ENCODE data around the gene LHB.
A peak's percentile ranks its signal among the peaks of the same experiment; 100 is the strongest.

LHB gene

GRCh38 chr19:48975947-48976847 lies 40.7 kb downstream of the LHB start:
- DNase-seq (ENCODE audit: low read depth) = peak; percentile 42

DNA sequence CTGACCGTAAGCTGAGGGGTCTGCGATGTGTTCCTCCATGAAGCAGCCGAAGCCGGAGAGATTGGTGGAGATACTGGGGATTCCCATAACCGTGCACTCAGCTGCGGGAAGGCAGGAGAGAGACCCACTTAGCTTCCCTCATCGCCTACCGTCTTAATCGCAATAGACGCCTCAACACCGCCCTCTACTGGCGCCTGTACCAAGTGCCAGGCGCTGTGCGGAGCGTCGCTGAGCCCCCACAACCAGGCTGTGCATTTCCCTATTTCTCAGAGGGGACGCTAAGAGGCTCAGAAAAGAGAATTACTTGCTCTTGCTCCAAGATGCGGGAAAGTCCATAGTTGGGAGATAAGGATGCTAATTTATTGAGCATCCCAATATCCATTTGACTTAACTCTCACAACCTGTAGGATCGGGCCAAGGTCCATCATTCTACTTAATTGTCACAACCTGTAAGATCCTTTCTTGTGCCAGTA lies 45.9 kb downstream of the LHB start:
- DNase-seq (ENCODE audit: low read depth) = peak; percentile 76

- DNase-seq (ENCODE audit: low read depth) = no peak
Measured at GRCh38 chr19:48970139-48970766, 46.6 kb downstream of the LHB start.

DNA sequence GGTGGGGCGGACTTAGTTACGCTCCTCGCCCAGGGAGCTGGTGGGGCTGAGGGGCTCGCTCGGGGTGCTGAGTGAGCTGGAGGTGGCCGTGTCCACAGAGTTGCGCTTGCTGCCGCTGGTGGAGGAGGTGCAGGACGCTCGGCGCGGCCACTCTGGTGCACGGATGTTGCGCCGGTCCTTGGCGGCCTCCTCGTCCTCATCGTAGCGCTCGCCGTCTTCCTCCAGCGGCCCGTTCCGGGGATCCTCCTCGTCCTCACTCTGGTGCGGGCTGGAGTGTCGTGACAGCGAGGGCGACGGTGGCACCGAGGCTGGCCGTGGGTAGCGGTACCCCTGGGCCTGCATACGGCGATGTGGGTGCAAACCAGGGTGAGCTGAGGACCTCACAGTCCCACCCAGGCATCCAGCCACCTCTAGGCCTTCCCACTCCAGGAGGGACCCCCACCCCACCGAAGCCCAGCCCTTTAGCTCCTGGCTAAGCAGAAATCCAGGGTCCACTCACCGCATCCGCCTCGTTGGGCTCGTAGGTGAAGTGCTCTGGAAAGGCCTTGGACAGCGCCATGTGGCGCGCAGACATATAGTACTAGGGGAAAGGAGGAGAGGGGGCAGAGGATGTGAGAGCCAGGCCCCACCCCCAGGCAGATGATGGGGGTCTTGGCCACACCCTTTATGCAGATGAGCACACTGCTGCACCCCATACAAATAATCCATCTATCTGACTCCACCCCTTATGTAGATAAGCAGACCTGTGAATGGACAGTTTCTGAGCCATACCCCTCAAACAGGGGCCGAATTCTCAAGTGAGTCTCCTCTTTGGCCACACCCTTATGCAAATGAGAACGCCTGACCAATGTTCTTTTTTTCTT lies 47.4 kb downstream of the LHB start:
- peak; percentile 46 for DNase-seq (ENCODE audit: low read depth)

DNA sequence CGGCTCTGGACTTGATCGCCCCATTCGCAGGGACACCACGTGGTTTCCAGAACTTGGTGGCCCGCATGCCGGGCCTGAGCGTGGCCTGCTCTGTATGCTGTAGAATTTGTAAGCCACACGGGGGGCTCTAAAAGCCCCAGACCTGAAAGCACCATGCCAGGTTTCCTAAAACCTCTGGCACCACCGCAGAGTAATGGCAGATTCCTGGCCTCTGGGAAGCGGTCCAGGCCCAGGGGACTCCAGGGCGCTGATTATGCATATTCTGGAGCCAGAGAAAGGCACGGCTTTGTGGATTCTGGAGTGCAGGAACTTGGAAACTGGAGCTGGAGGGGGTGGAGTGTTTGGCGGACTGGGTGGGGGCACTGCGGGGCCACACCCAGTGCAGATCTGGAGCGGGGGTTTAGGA lies 48.1 kb downstream of the LHB start:
- DNase-seq (ENCODE audit: low read depth) = no peak

- DNase-seq (ENCODE audit: low read depth) = peak; percentile 57
Measured at GRCh38 chr19:48968179-48968661, 48.7 kb downstream of the LHB start.

GRCh38 chr19:48967346-48968178 lies 49.3 kb downstream of the LHB start:
- DNase-seq (ENCODE audit: low read depth) = peak; percentile 68

- no peak for DNase-seq (ENCODE audit: low read depth)
Measured at GRCh38 chr19:48966541-48967345, 50.1 kb downstream of the LHB start.

Data from EH (cell line).